AG10803 (cell line): ENCODE results near the gene RBFOX1.

ENCODE experiments used
- DNase-seq: peaks from one replicate; pipeline ENCODE4 v3.0.0; 2010; ENCODE audit warnings: low read depth
- H3K4me3 ChIP-seq: 2 replicates; pipeline ENCODE4 v1.5.1; 2011; ENCODE audit warnings: mild to moderate bottlenecking, low read length, control low read depth
- TF ChIP-seq, protein P1 (sequence below): conservative IDR thresholded peaks from 2 replicates; pipeline ENCODE4 v1.5.1; 2011; ENCODE audit warnings: mild to moderate bottlenecking, low read length, control low read depth, inconsistent platforms

Gene RBFOX1

GRCh38 chr16:7503666-7504065 is 171.0 kb downstream of the RBFOX1 start:
- DNase-seq = no peak
- H3K4me3 ChIP-seq = no peak overlapping the region
- TF ChIP-seq, protein P1, sequence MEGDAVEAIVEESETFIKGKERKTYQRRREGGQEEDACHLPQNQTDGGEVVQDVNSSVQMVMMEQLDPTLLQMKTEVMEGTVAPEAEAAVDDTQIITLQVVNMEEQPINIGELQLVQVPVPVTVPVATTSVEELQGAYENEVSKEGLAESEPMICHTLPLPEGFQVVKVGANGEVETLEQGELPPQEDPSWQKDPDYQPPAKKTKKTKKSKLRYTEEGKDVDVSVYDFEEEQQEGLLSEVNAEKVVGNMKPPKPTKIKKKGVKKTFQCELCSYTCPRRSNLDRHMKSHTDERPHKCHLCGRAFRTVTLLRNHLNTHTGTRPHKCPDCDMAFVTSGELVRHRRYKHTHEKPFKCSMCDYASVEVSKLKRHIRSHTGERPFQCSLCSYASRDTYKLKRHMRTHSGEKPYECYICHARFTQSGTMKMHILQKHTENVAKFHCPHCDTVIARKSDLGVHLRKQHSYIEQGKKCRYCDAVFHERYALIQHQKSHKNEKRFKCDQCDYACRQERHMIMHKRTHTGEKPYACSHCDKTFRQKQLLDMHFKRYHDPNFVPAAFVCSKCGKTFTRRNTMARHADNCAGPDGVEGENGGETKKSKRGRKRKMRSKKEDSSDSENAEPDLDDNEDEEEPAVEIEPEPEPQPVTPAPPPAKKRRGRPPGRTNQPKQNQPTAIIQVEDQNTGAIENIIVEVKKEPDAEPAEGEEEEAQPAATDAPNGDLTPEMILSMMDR = no peak

- DNase-seq = no peak
- no peak overlapping the region for H3K4me3 ChIP-seq
- TF ChIP-seq, protein P1 = no peak
Observed at GRCh38 chr16:7504844-7505243, 172.2 kb downstream of the RBFOX1 start.

- no peak overlapping the region for H3K4me3 ChIP-seq
- DNase-seq = no peak
- TF ChIP-seq, protein P1 = no peak
Observed at GRCh38 chr16:7505495-7505894, 172.8 kb downstream of the RBFOX1 start.

DNA sequence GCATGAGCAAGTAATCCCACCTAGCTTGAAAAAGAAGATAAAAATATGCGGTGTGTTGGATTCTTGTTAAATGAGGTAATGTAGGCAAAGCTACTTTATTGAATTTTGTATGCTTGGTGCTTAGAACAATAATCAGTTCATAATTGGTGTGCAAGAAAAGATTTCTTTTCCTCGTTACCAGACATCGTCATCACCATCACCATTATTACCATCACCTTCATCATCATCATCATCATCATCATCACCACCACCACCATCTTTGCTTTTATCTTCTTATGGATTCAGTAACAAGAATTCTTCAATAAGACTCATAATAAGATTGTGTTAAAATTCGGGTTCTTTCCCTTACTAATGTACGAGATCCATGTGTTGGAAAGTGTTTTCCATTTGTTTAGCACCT is 173.7 kb downstream of the RBFOX1 start:
- no peak for DNase-seq
- H3K4me3 ChIP-seq = no peak overlapping the region
- TF ChIP-seq, protein P1 = no peak

GRCh38 chr16:7508656-7509055 is 176.0 kb downstream of the RBFOX1 start:
- TF ChIP-seq, protein P1 = no peak
- H3K4me3 ChIP-seq = no peak overlapping the region
- no peak for DNase-seq

GRCh38 chr16:7509963-7510601 is 177.4 kb downstream of the RBFOX1 start:
- no peak overlapping the region for H3K4me3 ChIP-seq
- no peak for DNase-seq
- TF ChIP-seq, protein P1 = no peak

DNA sequence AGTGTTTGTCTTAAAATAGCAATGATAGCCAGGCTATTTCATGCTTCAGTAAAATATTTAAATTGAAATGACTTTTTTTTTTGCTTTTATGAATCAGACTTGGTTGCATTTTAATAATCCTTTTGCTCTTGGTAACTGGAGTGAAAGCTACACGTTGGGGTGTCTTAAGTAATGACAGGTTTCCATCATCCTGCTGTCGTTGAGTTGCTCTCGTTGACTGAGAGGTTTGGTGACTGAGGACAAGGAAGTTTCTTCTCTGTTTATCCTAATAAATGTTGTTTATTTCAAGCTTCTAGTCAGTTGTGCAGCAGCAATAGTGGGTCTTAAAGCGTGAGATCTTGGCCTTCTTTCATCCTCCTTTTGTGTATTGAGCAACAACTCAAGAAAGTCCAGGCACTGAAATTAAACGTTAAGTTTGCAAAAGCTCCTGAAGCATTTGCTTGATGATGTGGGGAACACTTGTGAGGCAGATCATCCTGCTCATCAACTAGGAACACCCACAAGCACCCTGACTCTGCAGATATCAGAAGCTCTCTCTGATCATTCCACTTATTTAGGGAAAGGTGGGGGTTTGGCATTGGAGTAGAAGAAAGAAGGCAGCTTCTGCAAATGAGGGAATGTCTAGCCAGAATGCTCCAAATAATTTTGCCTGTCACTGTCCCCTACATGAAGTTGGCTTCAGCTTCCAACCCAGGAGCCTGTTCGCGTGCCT is 179.1 kb downstream of the RBFOX1 start:
- no peak overlapping the region for H3K4me3 ChIP-seq
- DNase-seq = no peak
- TF ChIP-seq, protein P1 = no peak
